Lower leg skin (tissue), 4 donors: Measurements from ENCODE around the gene A3GALT2. TPM values are rescaled to one million over a fixed set of nuclear protein-coding genes. Genes with fewer than 3 reads are reported as not detected.

Experiments
- DNase-seq, 2 donors: peaks; one replicate each; pipeline ENCODE4 v3.0.0-alpha.2; 2019; ENCODE audit warnings: low spot score in 2 of 2
- H3K4me3 ChIP-seq: fragments of 200-600 bp; sonication (generic); 2 replicates; pipeline ENCODE4 v1.5.1; 2017; ENCODE audit warnings: mild to moderate bottlenecking, low read depth; ENCODE audit not compliant: poor library complexity, severe bottlenecking
- POLR2A ChIP-seq, 2 donors: fragments of 450-650 bp; IDR thresholded peaks; one replicate each; pipeline ENCODE4 v1.6.1; 2016 to 2017; ENCODE audit warnings: antibody characterized with exemption in 2 of 2, mild to moderate bottlenecking in 1 of 2, moderate library complexity in 1 of 2
- WGBS, 2 donors: methylation state at CpG; one replicate each; pipeline ENCODE4 v1.1.5; 2018; 5-methylcytosine and 5-hydroxymethylcytosine counted together
- intact Hi-C: fragments of 100-400 bp; cut with DNase I; formaldehyde crosslinking; loops from one replicate; pipeline ENCODE4 v1.15.0; 2023; ENCODE audit warnings: low total_unique reads
- total RNA-seq, 4 donors: library from RNA; depleted of rRNA; stranded (reverse); fragments of >200 nt; gene quantifications; one replicate each; pipeline ENCODE4 v1.1.0, GENCODE V29; 2016
- TF ChIP-seq, protein P1 (sequence below), 3 donors: fragments of 450-650 bp; IDR thresholded peaks; one replicate each; pipeline ENCODE4 v1.5.1; 2016; ENCODE audit warnings: antibody characterized with exemption in 3 of 3, mild to moderate bottlenecking in 3 of 3, moderate library complexity in 2 of 3

A3GALT2 gene
- total RNA-seq, 4 donors from 2014 or later, result not detected

DNA sequence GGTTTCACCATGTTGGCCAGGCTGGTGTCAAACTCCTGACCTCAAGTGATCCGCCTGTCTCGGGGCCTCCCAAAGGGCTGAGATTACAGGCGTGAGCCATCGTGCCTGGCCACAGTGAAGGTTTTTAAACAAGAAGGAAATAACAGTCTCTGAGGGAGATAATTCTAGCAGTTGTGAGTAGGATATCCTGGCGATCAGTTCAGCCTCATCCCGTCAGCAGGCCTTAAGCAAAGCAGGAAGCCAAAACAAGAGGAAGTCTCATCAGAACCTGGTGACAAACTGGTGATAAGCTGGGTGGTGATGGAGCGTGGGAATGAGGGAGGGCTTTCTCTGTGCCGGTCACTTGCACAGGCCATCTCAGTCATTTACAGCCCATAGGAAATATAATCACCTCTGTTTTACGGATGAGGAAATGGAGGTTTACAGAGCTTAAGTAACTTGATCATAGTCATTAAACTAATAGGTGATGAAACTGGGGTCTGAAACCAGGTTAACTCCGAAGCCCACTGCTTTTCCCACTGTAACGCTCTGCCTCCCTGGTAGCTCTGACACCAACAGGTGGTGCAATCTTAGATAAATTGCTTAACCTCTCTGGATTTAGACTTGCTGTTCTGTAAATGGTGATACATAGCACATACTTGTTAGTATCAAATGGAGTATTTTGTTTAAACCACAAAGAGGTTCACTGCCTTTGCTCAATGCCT is 40.8 kb upstream of the A3GALT2 start:
- H3K4me3 ChIP-seq, result no peak overlapping the region
- intact Hi-C loops, result no loop called here
- no peak for DNase-seq
- whole genome bisulfite sequencing, 2 donors, result 76 to 78% methylated on average over 11 of the region's 11 CpGs
- TF ChIP-seq, protein P1, sequence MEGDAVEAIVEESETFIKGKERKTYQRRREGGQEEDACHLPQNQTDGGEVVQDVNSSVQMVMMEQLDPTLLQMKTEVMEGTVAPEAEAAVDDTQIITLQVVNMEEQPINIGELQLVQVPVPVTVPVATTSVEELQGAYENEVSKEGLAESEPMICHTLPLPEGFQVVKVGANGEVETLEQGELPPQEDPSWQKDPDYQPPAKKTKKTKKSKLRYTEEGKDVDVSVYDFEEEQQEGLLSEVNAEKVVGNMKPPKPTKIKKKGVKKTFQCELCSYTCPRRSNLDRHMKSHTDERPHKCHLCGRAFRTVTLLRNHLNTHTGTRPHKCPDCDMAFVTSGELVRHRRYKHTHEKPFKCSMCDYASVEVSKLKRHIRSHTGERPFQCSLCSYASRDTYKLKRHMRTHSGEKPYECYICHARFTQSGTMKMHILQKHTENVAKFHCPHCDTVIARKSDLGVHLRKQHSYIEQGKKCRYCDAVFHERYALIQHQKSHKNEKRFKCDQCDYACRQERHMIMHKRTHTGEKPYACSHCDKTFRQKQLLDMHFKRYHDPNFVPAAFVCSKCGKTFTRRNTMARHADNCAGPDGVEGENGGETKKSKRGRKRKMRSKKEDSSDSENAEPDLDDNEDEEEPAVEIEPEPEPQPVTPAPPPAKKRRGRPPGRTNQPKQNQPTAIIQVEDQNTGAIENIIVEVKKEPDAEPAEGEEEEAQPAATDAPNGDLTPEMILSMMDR (IDR thresholded peaks at IDR 0.05), result no peak
- no peak for TF ChIP-seq POLR2A (IDR thresholded peaks at IDR 0.05)

DNA sequence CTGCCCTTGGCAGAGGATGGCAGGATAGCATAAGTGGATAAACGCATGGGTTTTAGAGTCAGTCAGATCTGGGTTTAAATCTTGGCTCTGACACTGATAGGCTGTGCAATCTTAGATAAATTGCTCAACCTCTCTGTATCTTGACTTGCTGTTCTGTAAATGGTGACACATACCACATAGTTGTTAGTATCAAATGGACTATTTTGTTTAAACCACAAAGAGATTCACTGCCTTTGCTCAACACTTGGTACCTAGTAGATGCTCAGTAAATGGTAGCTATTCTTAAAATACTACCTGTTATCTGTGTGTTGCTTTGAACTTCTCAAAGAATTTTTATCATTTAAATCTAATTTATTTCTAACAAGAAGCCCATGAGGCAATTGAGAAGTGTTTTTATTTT is 39.5 kb upstream of the A3GALT2 start:
- H3K4me3 ChIP-seq, result no peak overlapping the region
- WGBS, 2 donors, result 43 to 59% methylated on average over 1 of the region's 1 CpG
- intact Hi-C loops, result no loop called here
- no peak for TF ChIP-seq POLR2A (IDR thresholded peaks at IDR 0.05)
- TF ChIP-seq, protein P1 (IDR thresholded peaks at IDR 0.05), result no peak
- no peak for DNase-seq

GRCh38 chr1:33359931-33360330 is 39.0 kb upstream of the A3GALT2 start:
- no peak overlapping the region for H3K4me3 ChIP-seq
- DNase-seq, result no peak
- TF ChIP-seq, protein P1 (IDR thresholded peaks at IDR 0.05), result no peak
- TF ChIP-seq POLR2A (IDR thresholded peaks at IDR 0.05), result no peak
- WGBS, 2 donors, result 65 to 70% methylated on average over 2 of the region's 2 CpGs
- intact Hi-C loops, result no loop called here

DNA sequence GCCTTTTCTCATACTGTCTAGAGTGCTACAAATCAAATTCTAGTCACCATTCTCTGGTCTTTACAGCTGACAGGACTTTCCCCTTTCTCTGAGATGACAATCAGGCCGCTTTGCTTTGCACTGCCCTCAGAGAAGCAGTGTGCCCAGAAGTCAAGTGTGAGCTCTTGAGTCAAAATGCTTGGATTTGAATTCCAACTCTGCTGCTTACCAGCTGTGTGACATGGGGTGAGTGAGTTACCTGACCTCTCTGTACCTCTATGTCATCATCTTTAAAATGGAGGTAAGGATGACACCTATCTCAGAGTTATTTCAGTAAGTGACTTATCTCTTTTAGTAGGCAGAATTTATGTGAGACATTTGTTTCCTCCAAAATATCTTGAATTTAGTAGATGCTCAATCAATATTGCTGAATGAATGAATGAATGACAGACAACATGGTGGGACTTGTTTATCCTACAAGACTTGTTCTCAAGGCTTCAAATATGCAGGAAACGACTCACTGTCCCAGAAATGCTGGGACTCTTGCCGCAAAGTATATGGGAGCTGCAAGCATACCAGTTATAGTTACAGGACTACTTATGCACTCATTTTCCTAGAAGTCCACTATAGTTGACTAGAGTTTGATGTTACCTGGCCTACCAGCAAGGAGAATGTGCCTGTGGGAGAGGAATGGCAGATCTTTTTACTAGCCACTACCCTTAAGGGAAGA is 38.1 kb upstream of the A3GALT2 start:
- WGBS, 2 donors, result 88 to 91% methylated on average over 3 of the region's 3 CpGs
- H3K4me3 ChIP-seq, result no peak overlapping the region
- intact Hi-C loops, result no loop called here
- DNase-seq, result no peak
- TF ChIP-seq, protein P1 (IDR thresholded peaks at IDR 0.05), result no peak
- TF ChIP-seq POLR2A (IDR thresholded peaks at IDR 0.05), result no peak

DNA sequence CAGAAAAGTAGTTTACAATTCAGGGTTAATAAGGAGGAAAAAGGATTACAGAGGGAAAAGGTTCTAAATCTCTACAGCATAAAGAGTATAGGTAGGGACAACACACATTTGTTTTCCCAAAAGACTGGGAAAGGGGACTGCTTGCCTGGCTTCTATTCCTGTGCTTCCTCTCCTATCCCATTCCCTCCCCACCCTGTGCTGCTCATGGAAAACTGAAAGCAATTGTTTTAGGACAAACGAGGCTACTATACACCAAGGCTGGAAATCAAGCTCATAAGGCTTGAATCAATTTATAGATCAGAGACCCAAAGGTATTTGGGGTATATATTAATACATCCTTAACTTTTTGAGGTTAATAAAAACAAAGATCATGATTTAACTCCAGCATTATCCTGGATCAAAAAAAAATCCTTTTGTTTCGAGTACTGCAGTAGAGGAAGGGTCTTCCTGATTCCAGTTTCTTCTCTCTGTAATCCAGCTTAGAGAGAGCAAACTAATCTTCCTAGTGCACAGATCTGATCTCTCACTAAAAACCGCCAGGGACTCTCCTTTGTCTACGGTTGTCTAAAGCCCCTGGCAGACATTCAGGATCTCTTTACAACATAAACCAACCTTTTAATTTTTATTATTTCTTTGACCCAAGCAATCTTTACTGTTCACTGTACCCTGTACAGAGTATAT is 37.4 kb upstream of the A3GALT2 start:
- 71 to 72% methylated on average over 4 of the region's 4 CpGs for WGBS, 2 donors
- intact Hi-C loops, result no loop called here

More for the DNA sequence above, 37.4 kb upstream of the A3GALT2 start:
- no peak overlapping the region for H3K4me3 ChIP-seq
- no peak for TF ChIP-seq POLR2A (IDR thresholded peaks at IDR 0.05)
- TF ChIP-seq, protein P1 (IDR thresholded peaks at IDR 0.05), result no peak
- DNase-seq, result no peak
